Activated naive CD8-positive, alpha-beta T cell treated with anti-CD3 and anti-CD28 coated beads, Interleukin-2, amount 50 U/mL, for 16 hours (primary cell): ENCODE measurements around the gene BCR.
"Not testable (repeated sequence)": the region's sequence is repeated elsewhere in the genome, so short reads cannot be mapped to it uniquely, and the experiment has no call there.

Source experiments
- DNase-seq: peaks from one replicate; pipeline ENCODE4 v3.0.0-alpha.2; 2020; ENCODE audit warnings: low read depth, low spot score

Gene BCR

DNA sequence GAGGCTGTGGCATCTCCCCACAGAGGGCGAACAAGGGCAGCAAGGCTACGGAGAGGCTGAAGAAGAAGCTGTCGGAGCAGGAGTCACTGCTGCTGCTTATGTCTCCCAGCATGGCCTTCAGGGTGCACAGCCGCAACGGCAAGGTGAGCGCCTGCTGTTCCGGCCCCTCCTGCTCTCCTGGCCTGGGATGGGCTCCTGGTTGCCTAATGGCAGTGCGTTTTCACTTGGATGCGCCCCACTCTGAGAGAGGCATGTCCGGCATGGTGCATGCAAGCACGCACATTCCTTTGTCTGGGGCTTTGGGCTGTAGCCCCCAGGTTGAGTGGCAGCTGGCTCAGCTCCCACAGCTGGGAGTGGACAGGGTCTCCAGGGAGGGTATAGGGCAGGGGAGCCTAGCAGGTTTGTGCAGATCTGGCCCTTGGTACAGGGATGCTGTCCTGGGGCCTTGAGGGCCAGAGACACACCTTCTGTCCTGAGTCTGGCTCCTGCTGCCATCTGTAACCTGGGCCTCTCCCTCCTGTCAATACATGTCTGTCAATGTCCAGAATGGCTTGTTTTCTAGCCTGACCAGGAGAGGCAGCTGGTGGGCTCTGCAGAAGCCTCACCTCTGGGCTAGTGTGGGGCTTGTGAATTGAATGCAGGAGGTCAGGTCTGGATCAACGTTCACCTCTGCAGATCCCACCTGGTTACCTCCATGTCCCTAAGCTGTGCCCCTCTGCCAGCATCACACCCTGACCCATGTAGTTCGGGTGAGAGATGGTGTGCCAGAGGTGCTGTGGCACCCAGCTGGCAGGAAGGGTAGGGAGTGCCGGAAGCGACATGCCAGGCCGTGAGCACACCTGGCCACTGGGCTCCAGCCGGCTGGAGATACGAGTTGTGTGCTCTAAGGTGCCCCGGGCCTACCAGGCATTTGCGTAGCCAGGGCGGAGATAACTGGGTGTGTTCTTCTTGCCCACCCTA, 107.1 kb downstream of the BCR start:
- no peak for DNase-seq

DNA sequence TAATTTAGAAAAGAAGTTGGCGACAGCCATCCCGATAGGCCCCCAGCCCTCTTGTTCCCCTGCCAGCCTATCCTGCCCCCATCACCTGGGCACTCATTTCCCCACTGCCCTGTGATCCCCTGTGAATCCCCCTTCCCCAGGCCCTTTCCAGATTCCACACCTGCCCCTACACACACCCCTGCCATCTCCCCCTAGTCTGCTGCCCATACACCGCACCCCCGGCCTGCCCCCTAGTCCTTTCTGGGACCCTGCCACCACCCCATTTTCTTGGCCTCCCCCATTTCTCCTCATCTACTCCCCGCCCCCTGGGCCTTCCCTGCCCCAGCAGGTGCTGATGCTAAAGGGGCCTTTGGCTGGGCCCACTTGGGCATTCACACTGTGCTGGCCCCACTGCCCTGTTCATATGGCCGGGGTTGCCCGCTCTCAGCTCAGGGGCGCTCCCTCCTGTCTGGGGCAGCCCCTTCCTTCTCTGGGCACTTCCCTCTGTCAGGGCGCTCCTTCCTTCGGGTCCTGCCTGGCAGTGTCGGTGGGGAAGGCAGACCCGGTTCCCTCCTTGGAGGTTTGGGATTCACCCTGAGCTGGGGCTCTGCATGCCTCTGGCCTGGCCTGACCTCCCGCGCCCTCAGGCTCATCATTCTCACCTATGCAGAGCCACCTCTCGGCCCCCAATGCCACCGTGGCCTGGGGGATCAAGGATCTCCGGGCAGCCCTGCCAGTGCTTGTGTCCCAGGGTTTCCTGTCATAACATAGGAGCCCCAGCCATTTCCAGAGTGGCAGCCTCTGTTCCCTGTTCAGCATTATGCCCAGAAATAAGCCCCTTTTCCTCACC, 108.2 kb downstream of the BCR start:
- no peak for DNase-seq

- no peak for DNase-seq
Measured at GRCh38 chr22:23289130-23289503, 108.8 kb downstream of the BCR start.

GRCh38 chr22:23289851-23290724, 109.8 kb downstream of the BCR start:
- DNase-seq = peak; percentile 19

DNA sequence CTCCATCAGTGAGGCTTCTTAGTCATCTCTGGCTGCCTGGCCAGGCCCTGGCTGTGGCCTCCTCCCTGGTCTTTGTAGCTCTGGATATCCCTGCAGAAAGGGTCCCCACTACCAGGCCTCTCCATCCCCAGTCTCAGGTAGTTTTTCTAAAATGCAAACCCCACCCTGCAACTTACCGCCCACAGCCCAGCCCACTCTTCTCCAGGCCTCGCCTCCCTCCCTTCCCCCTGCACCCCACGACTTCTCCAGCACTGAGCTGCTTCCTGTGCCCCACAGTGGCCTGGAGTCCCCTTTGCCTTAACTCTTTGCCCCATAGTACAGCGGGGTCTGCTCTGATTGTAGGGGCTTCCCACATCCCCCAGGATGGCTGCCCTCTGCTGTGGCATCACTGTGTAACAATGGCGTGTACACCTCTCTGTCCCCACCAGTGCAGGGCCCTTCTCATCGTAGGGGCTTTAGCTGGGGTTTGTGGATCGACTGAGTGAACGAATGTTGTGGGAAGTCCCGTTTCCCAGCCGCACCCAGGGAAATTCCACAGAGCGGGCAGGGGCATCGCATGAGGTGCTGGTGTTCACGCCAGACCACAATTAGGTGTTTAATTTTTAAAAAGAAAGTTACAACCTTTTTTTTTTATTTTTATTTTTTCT, 111.6 kb downstream of the BCR start:
- DNase-seq = no peak

DNA sequence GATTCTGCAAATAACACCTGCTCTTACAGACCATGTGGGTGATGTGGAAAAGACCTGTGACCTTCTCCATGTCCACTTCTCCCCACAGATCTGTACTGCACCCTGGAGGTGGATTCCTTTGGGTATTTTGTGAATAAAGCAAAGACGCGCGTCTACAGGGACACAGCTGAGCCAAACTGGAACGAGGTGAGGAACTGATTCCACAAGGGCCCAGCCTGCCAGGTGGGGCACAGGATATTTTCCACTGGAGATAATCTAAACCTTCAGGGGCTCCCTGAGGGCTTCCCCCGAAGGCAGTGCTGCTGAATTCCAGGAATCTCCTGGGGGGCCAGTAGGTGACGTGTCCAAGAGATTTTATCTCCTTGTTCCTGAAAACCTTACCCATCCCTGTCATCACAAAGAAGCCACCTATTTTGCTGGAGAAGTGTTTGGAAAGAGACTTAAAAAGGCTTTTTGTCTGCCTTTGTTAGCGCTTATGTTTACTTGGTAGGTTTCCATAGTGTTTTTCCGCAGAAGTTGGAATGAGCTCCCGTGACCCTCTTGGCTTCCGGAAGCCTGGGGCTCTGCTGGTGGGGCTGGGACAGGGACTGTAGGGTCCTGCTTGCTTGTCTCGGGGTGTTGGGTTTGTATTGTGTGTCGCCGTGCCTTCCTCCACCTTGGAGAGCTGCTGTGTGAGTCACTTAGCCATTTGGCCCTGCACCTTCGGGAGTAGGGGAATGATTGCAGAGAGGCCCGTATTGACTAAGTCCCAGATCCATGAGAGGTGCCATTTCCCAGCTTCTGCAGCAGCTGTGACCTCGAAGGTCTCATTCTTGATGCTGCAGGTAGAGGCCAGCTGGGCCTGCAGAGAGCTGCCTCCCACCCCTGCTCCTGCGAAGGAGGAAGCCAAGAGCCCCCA, 112.4 kb downstream of the BCR start:
- no peak for DNase-seq

GRCh38 chr22:23293720-23294119, 113.4 kb downstream of the BCR start:
- DNase-seq = no peak

GRCh38 chr22:23294221-23294620, 113.9 kb downstream of the BCR start:
- no peak for DNase-seq

GRCh38 chr22:23300476-23300875, 120.2 kb downstream of the BCR start:
- no peak for DNase-seq

- no peak for DNase-seq
Measured at GRCh38 chr22:23301591-23301990, 121.3 kb downstream of the BCR start.

DNA sequence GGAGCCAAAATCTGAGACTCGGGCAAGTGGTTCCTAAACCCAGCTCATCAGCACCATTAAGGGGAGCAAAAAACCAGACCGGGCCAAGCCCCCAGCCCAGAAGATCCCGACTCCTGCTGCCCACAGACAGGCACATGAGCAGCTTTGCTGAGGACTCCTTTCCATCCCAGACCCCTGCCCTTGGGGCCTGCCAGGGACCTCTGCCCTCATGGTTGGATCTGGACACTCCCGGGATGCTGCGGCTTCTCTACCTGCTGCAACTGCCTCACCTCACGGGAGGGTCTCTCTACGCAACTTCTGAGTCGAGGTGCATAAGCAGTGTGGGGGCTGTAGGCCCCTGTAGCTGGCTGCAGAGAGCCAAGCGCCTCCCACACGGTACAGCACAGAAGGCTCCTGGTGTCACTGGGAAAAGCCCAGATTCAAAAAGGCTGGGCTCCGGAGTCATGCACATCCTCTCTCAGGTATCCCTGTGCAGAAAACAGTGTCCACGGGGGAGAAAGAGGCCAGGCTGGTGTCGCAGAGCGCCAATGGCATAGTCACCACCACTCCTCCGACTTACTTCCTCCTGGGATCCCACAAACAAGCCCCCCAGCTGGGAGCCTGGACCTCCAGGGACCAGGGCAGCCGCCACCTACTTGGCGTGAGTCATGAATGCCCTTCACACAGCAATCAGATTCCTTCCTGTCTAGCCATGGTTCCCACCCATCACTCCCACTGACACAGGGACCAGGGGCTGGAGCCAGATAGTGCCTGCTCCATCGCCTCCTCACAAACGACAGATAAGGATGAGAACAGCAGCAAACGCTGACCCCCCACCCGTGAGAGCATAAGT, 122.1 kb downstream of the BCR start:
- DNase-seq = no peak

DNA sequence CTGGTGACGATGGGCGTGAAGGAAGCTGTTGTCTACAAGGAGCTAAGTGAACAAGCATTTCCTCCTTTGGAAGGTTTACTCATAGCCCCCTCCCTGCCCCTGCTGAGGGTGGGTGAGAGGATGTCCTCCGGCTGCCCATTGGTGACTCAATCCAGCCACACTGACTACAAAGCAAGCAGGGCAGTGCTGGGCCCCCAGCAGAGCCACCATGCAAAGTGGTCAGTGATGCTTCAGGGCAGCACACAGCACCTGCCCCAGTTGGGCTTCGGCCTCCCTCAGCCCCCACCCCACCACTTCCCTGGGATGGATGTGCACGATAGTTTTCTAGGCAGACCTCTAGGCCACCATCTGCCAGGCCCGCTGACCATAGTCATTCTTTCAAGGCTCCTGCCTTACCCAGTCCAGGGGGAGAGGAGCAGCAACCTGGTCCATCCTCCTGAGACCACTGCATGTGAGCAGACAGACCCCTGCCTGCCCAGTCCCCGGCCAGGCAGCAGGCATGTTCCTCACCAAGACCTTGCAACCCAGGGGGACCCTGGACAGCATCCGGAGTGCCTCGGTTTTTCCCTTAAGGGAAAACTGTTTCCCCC, 125.1 kb downstream of the BCR start:
- DNase-seq = no peak

DNA sequence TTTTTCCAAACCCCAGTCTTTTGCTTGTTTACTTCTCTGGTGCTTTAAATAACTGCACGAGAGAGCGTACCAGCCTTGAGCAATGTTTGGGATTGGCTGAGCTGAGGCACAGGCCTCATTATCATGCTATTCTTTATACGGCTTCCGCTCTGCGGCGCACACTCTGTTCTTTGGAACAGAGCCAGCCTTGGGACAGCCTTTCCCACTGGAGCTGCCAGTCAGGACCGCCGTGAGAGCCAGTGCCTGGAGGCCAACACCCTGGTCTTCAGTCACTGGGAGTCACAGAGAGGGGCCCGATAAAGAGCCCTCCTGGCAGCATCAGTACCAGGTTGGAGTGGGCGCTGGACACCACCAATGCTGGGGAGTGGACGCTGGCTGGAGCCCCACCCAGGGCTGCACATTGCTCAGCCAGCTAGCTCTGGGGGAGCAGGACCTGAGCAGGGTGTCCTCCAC, 125.6 kb downstream of the BCR start:
- DNase-seq = no peak

DNA sequence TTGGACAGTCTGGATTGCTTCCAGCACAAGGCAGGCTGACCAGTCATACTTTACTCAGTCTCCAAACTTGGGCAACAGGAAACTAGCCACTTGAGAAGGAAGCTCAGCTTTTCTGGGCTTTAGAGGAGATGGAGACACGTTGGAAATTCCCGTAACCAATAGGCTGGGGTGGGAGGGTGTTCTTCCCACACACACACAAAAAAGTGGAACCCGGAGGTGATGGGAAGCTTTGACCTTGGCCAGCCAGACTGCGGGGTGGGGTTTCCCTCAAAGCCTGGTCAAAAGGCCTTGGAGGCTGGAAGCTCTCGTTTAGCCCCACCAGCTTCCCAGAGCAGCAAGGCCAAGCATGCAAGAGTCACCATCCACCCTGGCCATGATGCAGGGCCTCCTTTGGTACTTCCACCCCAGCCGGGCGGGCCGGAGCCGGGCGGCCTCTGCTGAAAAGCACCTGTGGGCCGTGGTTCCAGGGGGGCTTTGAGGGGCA, 126.2 kb downstream of the BCR start:
- DNase-seq = no peak

- no peak for DNase-seq
Measured at GRCh38 chr22:23306926-23307325, 126.6 kb downstream of the BCR start.

DNA sequence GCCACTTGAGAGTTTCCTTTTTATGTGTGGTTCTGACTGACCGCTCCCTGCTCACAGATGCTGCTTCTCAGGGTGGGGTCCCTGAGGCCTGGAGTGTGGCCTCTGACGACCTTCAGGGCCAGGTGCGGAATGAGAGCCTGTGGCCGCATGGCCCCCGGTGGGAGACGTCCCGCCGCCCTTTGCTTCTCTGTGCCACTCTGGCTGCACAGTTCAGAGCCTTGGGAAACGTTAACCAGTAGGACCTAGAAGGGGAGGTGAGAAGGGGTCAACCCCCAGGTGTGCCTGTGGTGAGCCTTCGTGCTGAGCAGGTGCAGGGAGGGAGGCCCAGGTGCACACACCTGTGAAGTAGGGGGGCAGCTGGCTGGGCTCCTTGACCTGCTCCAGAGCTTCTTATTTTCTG, 127.2 kb downstream of the BCR start:
- DNase-seq = not testable (repeated sequence)

- DNase-seq = not testable (repeated sequence)
Measured at GRCh38 chr22:23309261-23309660, 129.0 kb downstream of the BCR start.

GRCh38 chr22:23310443-23311097, 130.3 kb downstream of the BCR start:
- not testable (repeated sequence) for DNase-seq
